ENCODE measurements around the gene CEP164. TPM values are rescaled to one million over a fixed set of nuclear protein-coding genes. Genes with fewer than 3 reads are reported as not detected.
A peak's percentile ranks its signal among the peaks of the same experiment; 100 is the strongest.

The CEP164 gene
- polyA plus RNA-seq: 17.7 TPM

- Mint-ChIP-seq H3K4me3 (peak within 1 kb of the TSS in 2 of 4 donors; percentile 51), H3K27ac (peak within 1 kb of the TSS in 1 of 3 donors; percentile 52), H3K4me1 (peaks cover 0 to 7% (median 6%) of the 10 kb centered on the region in 3 donors), H3K36me3 (peaks cover 3% of the 10 kb centered on the region), H3K9me3 (no peaks in the 10 kb centered on the region), H3K27me3 (peaks cover 2% of the 10 kb centered on the region)
Measured at GRCh38 chr11:117327567-117328374, at the start of gene CEP164. Gene CEP164 (plus strand): TSS chr11:117327854. CDS start chr11:117338587, 10,733 bp downstream.

- Mint-ChIP-seq H3K9me3 (no peaks in the 10 kb centered on the region), H3K4me3 (no peak overlapping the region), H3K27ac (no peak overlapping the region), H3K27me3 (no peaks in the 10 kb centered on the region), H3K4me1 (peaks cover 0 to 6% (median 5%) of the 10 kb centered on the region in 3 donors), H3K36me3 (peaks cover 6% of the 10 kb centered on the region)
Measured at GRCh38 chr11:117278347-117278746, 49.3 kb upstream of the CEP164 start.

- Mint-ChIP-seq H3K27me3 (no peaks in the 10 kb centered on the region), H3K4me1 (peaks cover 0 to 6% (median 2%) of the 10 kb centered on the region in 3 donors), H3K36me3 (peaks cover 6% of the 10 kb centered on the region), H3K4me3 (no peak overlapping the region), H3K9me3 (no peaks in the 10 kb centered on the region), H3K27ac (peak overlapping the region in 2 of 3 donors; percentile 30 to 55)
Measured at GRCh38 chr11:117279711-117280376, 47.8 kb upstream of the CEP164 start.

GRCh38 chr11:117281159-117281558, 46.5 kb upstream of the CEP164 start:
- H3K27me3 Mint-ChIP-seq: no peaks in the 10 kb centered on the region
- no peak overlapping the region for H3K27ac Mint-ChIP-seq
- no peaks in the 10 kb centered on the region for H3K9me3 Mint-ChIP-seq
- H3K36me3 Mint-ChIP-seq: peaks cover 6% of the 10 kb centered on the region
- peaks cover 0 to 2% (median 0%) of the 10 kb centered on the region in 3 donors for H3K4me1 Mint-ChIP-seq
- peak overlapping the region in 1 of 4 donors; percentile 45 for H3K4me3 Mint-ChIP-seq

GRCh38 chr11:117281869-117282268, 45.8 kb upstream of the CEP164 start:
- Mint-ChIP-seq H3K27ac (no peak overlapping the region), H3K27me3 (no peaks in the 10 kb centered on the region), H3K4me3 (no peak overlapping the region), H3K4me1 (peaks cover 0 to 2% (median 0%) of the 10 kb centered on the region in 3 donors), H3K36me3 (peaks cover 6% of the 10 kb centered on the region), H3K9me3 (no peaks in the 10 kb centered on the region)

GRCh38 chr11:117282956-117283355, 44.7 kb upstream of the CEP164 start:
- Mint-ChIP-seq H3K36me3 (peaks cover 9% of the 10 kb centered on the region), H3K4me3 (no peak overlapping the region), H3K4me1 (peaks cover 0 to 4% (median 0%) of the 10 kb centered on the region in 3 donors), H3K27ac (no peak overlapping the region), H3K9me3 (no peaks in the 10 kb centered on the region), H3K27me3 (no peaks in the 10 kb centered on the region)

- Mint-ChIP-seq H3K4me1 (peaks cover 0 to 2% (median 0%) of the 10 kb centered on the region in 3 donors), H3K36me3 (peaks cover 9% of the 10 kb centered on the region), H3K27me3 (no peaks in the 10 kb centered on the region), H3K9me3 (no peaks in the 10 kb centered on the region), H3K4me3 (no peak overlapping the region), H3K27ac (no peak overlapping the region)
Measured at GRCh38 chr11:117284053-117284452, 43.6 kb upstream of the CEP164 start.

- no peak overlapping the region for H3K27ac Mint-ChIP-seq
- H3K9me3 Mint-ChIP-seq: no peaks in the 10 kb centered on the region
- peaks cover 10% of the 10 kb centered on the region for H3K36me3 Mint-ChIP-seq
- no peaks in the 10 kb centered on the region for H3K27me3 Mint-ChIP-seq
- H3K4me1 Mint-ChIP-seq: peaks cover 0 to 2% (median 0%) of the 10 kb centered on the region in 3 donors
- H3K4me3 Mint-ChIP-seq: no peak overlapping the region
Measured at GRCh38 chr11:117286588-117286987, 41.1 kb upstream of the CEP164 start.

- H3K4me1 Mint-ChIP-seq: peaks cover 0 to 2% (median 0%) of the 10 kb centered on the region in 3 donors
- no peaks in the 10 kb centered on the region for H3K9me3 Mint-ChIP-seq
- H3K4me3 Mint-ChIP-seq: no peak overlapping the region
- no peaks in the 10 kb centered on the region for H3K27me3 Mint-ChIP-seq
- peaks cover 7% of the 10 kb centered on the region for H3K36me3 Mint-ChIP-seq
- no peak overlapping the region for H3K27ac Mint-ChIP-seq
Measured at GRCh38 chr11:117287668-117288067, 40.0 kb upstream of the CEP164 start.

GRCh38 chr11:117289795-117290194, 37.9 kb upstream of the CEP164 start:
- H3K9me3 Mint-ChIP-seq: no peaks in the 10 kb centered on the region
- peaks cover 0 to 2% (median 0%) of the 10 kb centered on the region in 3 donors for H3K4me1 Mint-ChIP-seq
- H3K36me3 Mint-ChIP-seq: peaks cover 7% of the 10 kb centered on the region
- no peak overlapping the region for H3K4me3 Mint-ChIP-seq
- no peak overlapping the region for H3K27ac Mint-ChIP-seq
- H3K27me3 Mint-ChIP-seq: no peaks in the 10 kb centered on the region

GRCh38 chr11:117290809-117291396, 36.8 kb upstream of the CEP164 start, which contains the start of gene BACE1-AS:
Gene BACE1-AS (plus strand): TSS chr11:117291346.
- Mint-ChIP-seq H3K27ac (no peak within 1 kb of the TSS), H3K36me3 (peaks cover 7% of the 10 kb centered on the region), H3K27me3 (no peaks in the 10 kb centered on the region), H3K4me1 (peaks cover 0 to 2% (median 0%) of the 10 kb centered on the region in 3 donors), H3K4me3 (no peak within 1 kb of the TSS), H3K9me3 (no peaks in the 10 kb centered on the region)

- Mint-ChIP-seq H3K4me1 (no peaks in the 10 kb centered on the region), H3K36me3 (peaks cover 3% of the 10 kb centered on the region), H3K27ac (no peak overlapping the region), H3K27me3 (no peaks in the 10 kb centered on the region), H3K4me3 (no peak overlapping the region), H3K9me3 (no peaks in the 10 kb centered on the region)
Measured at GRCh38 chr11:117292616-117293015, 35.0 kb upstream of the CEP164 start.

GRCh38 chr11:117295438-117296137, 32.1 kb upstream of the CEP164 start:
- H3K4me3 Mint-ChIP-seq: no peak overlapping the region
- H3K36me3 Mint-ChIP-seq: peaks cover 1% of the 10 kb centered on the region
- no peaks in the 10 kb centered on the region for H3K9me3 Mint-ChIP-seq
- no peak overlapping the region for H3K27ac Mint-ChIP-seq
- peaks cover 0 to under 1% (median 0%) of the 10 kb centered on the region in 3 donors for H3K4me1 Mint-ChIP-seq
- peaks cover 1% of the 10 kb centered on the region for H3K27me3 Mint-ChIP-seq

- H3K4me3 Mint-ChIP-seq: no peak overlapping the region
- H3K27ac Mint-ChIP-seq: no peak overlapping the region
- no peaks in the 10 kb centered on the region for H3K9me3 Mint-ChIP-seq
- peaks cover 6% of the 10 kb centered on the region for H3K27me3 Mint-ChIP-seq
- H3K4me1 Mint-ChIP-seq: peaks cover 0 to 4% (median 0%) of the 10 kb centered on the region in 3 donors
- no peaks in the 10 kb centered on the region for H3K36me3 Mint-ChIP-seq
Measured at GRCh38 chr11:117296881-117297280, 30.8 kb upstream of the CEP164 start.
